HG02840 (cell line): ENCODE data around the gene CLN3.
"Not testable (repeated sequence)": the region's sequence is repeated elsewhere in the genome, so short reads cannot be mapped to it uniquely, and the experiment has no call there.

ENCODE experiments used
- ATAC-seq: cut with Tn5 transposase; IDR thresholded peaks from one replicate; pipeline ENCODE4 v1.9.1; 2021; ENCODE audit warnings: mild to moderate bottlenecking, moderate library complexity, moderate number of reproducible peaks; ENCODE audit not compliant: unreplicated experiment, low FRiP score

Gene CLN3

DNA sequence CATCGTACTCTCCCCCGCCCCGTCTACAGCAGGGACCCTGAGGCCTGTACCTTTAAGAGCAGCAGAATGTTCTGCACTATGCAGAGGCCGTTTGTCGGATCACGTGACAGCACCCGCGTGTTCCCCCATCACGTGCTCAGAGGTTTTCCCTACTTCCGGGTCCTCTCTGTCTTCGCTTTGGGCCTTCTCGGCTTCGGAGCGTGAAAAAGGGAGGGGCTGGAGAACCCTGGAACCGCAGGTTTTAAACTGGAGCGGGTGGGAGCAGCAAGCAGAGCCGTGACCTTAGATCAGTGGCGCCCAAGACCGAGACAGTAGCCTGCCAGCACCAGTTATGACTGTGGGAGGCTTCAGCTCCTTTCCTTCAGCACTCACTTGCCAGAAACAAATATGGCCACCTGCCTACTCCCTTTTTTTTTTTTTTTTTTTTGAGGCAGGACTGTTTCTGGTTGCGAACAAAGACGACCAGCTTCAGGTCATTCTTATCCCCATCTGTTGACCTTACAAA is at the start of gene CLN3:
Gene CLN3 (minus strand): TSS at position 105 of the 505 bp plus-strand sequence. CDS start 315 bp downstream, outside the sequence.
- peak; percentile 75 for ATAC-seq

DNA sequence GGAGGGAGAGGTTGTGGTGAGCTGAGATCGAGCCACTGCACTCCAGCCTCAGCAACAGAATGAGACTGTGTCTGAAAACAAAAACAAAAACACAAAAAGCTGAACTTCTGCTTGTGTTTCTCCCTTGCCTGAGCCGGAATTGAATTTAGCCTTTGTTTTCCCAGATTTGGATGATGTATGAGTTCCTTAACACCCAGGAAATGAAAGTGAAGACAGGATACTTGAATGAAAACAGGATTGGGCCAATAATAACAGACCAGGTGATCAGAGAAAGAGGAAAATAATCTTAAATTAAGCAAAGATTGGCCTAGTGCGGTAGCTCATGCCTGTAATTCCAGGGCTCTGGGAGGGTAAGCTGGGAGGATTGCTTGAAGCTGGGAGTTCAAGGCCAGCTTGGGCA is 48.5 kb upstream of the CLN3 start:
- no peak for ATAC-seq

DNA sequence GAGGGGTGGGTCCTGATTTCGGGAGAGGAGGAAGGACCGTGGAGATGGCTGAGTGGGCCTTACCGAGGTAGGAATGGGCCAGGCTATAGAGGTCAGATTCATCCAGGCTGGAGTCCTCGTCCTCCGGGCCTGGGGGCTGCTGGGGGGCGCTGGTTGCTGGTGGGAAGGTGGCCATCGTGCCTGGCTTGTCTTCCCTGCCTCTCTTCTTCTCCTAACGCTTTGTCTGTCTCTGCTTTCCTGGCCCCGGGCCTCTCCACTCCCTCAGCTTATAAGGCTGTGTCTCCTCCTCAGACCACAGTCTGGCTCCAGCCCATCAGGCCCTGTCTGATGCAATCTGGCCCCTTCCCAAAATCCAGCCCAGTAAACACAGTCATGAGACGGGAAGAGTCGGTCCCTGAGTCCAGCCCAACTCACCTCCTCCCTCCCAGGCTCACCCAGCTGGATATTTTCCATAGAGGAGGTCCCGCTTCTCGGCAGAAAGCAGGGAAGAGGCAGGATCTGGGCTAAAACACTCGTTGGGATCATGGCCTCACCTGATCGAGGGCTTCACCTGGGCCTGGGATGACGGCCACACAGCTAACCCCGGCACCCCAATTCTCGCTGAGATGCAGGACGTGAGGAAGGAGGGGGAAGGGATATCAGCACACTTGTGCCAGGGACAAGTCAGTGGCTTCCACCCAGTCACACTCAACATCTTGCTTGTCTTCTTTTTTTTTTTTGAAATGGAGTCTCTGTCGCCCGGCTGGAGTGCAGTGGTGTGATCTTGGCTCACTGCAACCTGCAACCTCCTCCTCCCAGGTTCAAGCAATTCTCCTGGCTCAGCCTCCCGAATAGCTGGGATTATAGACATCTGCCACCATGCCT is 47.1 kb upstream of the CLN3 start, which contains the start of gene NUPR1:
Gene NUPR1 (minus strand): TSS at position 242 of the 864 bp plus-strand sequence. CDS start 67 bp downstream, at position 175.
- ATAC-seq: no peak

GRCh38 chr16:28537964-28538732 is 46.3 kb upstream of the CLN3 start:
- no peak for ATAC-seq

DNA sequence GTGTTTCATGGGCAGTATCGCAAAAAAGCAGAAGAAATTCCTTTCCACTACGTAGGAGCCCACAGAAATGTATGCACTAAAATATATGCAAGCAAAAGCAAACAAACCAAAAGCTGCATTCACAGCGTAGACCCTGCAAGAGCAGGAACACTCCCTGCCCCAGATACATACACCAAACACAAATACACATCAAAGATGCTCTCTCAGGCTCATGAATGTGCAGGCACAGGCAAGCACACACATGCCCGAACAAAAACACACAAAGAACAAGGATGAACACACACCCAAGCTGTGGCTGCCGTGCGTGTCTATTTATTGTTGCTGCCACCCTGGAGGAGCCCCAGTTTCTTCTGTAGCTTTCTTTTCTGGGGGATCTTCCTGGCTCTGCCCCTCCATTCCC is 45.2 kb upstream of the CLN3 start:
- ATAC-seq: no peak

DNA sequence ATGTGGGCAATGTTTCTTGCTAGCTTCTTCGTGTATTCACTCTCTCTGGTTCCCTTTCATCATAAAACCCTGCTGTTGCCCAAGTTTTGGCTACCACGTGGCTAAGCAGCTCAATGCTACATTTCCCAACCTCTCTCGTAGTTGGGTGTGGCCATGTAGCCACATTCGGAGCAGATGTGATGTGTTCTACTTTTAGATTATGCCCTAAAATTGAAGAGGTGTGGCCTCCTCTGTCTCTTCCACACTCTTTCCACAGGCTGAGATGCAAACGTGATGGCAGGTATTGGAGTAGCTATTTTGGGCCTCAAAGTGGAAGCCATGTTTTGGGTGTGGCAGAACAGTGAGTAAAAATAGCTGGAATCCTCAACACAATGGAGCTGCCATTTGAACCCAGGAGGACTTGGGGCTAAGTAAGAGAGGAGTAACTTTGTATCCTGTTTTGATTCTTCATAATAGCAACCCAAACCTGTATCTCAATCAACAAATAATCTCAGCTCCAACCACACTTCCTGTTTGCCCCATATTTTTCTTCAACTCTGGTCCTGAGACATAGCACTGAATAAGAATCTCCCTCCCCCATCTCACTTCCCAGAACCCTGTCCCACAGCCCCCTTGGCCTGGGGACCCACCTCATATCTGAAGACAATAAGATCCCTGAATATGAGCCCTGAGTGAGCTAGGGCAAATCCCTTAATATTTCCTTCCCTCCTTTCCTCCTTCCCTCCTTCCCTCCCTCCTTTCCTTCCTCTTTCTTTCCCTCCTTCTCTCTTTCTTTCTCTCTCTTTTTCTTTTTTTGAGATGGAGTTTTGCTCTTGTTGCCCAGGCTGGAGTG is 42.9 kb upstream of the CLN3 start:
- ATAC-seq: no peak

DNA sequence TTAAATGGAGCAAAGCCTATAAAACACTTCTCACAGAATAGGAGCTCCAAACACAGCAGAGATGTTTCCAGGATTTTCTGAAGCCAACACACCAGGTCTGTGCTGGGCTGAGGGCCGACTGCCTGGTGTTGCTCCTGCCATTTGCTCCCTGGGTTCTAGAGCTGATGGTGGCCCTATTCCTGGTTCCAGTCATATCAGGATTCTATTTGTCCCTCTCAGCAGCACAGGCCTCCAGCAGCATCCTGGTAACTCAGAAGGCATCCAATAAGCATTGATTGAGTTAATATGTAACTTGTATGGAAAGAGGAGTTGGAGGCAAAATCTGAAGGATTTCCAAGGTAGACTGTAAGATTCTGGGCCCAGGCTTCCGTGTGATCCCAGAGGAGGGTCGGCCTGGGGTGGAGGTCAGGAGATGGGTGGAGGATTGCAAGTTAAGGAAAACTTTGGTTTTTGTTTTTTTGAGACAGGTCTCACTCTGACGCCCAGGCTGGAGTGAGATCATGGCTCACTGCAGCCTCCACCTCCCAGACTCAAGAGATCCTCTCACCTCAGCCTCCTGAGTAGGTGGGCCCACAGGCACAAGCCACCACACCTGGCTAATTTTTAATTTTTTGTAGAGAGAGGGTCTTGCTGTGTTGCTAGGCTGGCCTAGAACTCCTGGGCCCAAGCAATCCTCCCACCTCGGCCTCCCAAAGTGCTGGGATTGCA is 41.2 kb upstream of the CLN3 start:
- ATAC-seq: no peak

- ATAC-seq: no peak
Observed at GRCh38 chr16:28531777-28532744, 40.2 kb upstream of the CLN3 start.

- ATAC-seq: no peak
Observed at GRCh38 chr16:28529124-28529523, 37.2 kb upstream of the CLN3 start.

- no peak for ATAC-seq
Observed at GRCh38 chr16:28528463-28528867, 36.6 kb upstream of the CLN3 start.

GRCh38 chr16:28527985-28528384 is 36.1 kb upstream of the CLN3 start:
- no peak for ATAC-seq

- ATAC-seq: not testable (repeated sequence)
Observed at GRCh38 chr16:28527100-28527785, 35.4 kb upstream of the CLN3 start.

DNA sequence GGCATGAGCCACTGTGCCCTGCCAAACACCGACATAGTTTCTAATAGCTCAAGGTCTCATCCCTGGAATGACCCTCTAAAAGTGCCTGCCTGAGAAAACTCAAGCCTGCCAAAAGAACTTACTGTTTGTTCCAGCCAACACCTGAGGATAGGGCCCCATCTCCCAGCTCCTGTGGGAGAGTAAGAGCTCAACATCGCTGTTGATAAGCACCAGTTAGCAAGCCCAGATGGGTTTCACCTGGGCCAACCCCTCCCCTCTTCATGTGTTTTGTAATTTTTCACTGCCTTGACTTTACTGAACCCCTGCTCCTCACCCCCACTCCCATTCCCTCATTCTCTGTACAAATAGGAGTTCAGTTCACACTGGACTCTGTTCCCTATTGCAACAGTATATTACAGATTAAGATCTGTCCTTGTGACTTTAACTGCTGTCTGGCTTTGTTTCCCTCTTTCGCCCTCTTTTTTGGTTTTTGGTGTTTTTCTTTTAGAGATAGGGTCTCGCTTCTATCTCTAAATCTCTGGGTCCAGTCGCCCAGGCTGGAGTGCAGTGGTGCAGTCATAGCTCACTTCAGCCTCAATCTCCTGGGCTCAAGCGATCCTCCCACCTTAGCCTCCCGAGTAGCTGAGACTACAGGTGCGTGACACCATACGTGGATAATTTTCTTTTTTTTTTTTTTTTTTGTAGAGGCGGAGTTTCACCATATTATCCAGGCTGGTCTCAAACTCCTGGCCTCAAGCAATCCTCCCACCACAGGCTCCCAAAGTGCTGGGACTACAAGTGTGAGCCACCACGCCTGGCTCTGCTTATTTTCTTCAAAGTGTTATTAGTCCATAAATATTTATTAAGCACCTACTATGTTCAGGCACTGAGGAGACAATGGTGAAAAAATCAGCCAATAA is 34.6 kb upstream of the CLN3 start:
- no peak for ATAC-seq

- ATAC-seq: no peak
Observed at GRCh38 chr16:28524681-28525171, 32.9 kb upstream of the CLN3 start.

GRCh38 chr16:28522792-28523191 is 30.9 kb upstream of the CLN3 start:
- ATAC-seq: no peak

- no peak for ATAC-seq
Observed at GRCh38 chr16:28521436-28521835, 29.6 kb upstream of the CLN3 start.

- no peak for ATAC-seq
Observed at GRCh38 chr16:28520672-28521071, 28.8 kb upstream of the CLN3 start.
